Astrocyte (in vitro differentiated cells and primary cell): ENCODE results near the gene PTPRN2. TPM values are rescaled to one million over a fixed set of nuclear protein-coding genes. Genes with fewer than 3 reads are reported as not detected.

Source experiments
- DNase-seq: peaks from one replicate; pipeline ENCODE4 v3.0.0-alpha.2; 2010; ENCODE audit warnings: low read depth
- FAIRE-seq: peaks from 2 replicates; lab custom pipeline; 2011; peaks lifted over from hg19 to GRCh38; lab: Jason Lieb, UNC
- H2AFZ ChIP-seq: 2 replicates; pipeline ENCODE4 v1.6.0; 2012; ENCODE audit warnings: low read depth, low read length, inconsistent platforms
- H3K27ac ChIP-seq: 2 replicates; pipeline ENCODE4 v1.5.1; 2011; ENCODE audit warnings: low read depth, low read length, inconsistent platforms
- H3K27me3 ChIP-seq: 2 replicates; pipeline ENCODE4 v1.6.0; 2011; ENCODE audit warnings: low read length, inconsistent platforms; ENCODE audit not compliant: insufficient read depth
- H3K36me3 ChIP-seq: 2 replicates; pipeline ENCODE4 v1.5.1; 2011; ENCODE audit warnings: low read length, inconsistent platforms; ENCODE audit not compliant: insufficient read depth
- H3K4me1 ChIP-seq: 2 replicates; pipeline ENCODE4 v1.5.1; 2011; ENCODE audit warnings: low read length, inconsistent platforms; ENCODE audit not compliant: insufficient read depth
- H3K4me2 ChIP-seq: 2 replicates; pipeline ENCODE4 v1.6.0; 2012; ENCODE audit warnings: low read length, inconsistent platforms
- H3K4me3 ChIP-seq: 2 replicates; pipeline ENCODE4 v1.5.1; 2011; ENCODE audit warnings: low read depth, mild to moderate bottlenecking, low read length, inconsistent platforms; ENCODE audit not compliant: insufficient read depth
- H3K79me2 ChIP-seq: 2 replicates; pipeline ENCODE4 v1.6.0; 2012; ENCODE audit warnings: mild to moderate bottlenecking, low read length, inconsistent platforms; ENCODE audit not compliant: insufficient read depth
- H3K9ac ChIP-seq: 2 replicates; pipeline ENCODE4 v1.6.0; 2012; ENCODE audit warnings: mild to moderate bottlenecking, low read length, inconsistent platforms
- H3K9me3 ChIP-seq: 2 replicates; pipeline ENCODE4 v1.5.1; 2012; ENCODE audit warnings: low read depth, mild to moderate bottlenecking, low read length, inconsistent platforms; ENCODE audit not compliant: insufficient read depth
- H4K20me1 ChIP-seq: 2 replicates; pipeline ENCODE4 v1.6.0; 2012; ENCODE audit warnings: low read length, inconsistent platforms; ENCODE audit not compliant: insufficient read depth
- H3K27ac Mint-ChIP-seq: one replicate; pipeline ENCODE4 v1.8.0; 2021; ENCODE audit warnings: mild to moderate bottlenecking, mixed read lengths; ENCODE audit not compliant: unreplicated experiment
- H3K27me3 Mint-ChIP-seq: one replicate; pipeline ENCODE4 v1.8.0; 2021; ENCODE audit warnings: low read depth, mixed read lengths; ENCODE audit not compliant: unreplicated experiment
- H3K36me3 Mint-ChIP-seq: one replicate; pipeline ENCODE4 v1.8.0; 2021; ENCODE audit warnings: low read depth, mixed read lengths; ENCODE audit not compliant: unreplicated experiment
- H3K4me1 Mint-ChIP-seq: one replicate; pipeline ENCODE4 v1.8.0; 2021; ENCODE audit warnings: low read depth, mixed read lengths; ENCODE audit not compliant: unreplicated experiment
- H3K4me3 Mint-ChIP-seq: one replicate; pipeline ENCODE4 v1.8.0; 2021; ENCODE audit warnings: mild to moderate bottlenecking, moderate library complexity, mixed read lengths; ENCODE audit not compliant: unreplicated experiment
- H3K9me3 Mint-ChIP-seq: one replicate; pipeline ENCODE4 v1.8.0; 2021; ENCODE audit warnings: mild to moderate bottlenecking, mixed read lengths; ENCODE audit not compliant: unreplicated experiment
- CTCF ChIP-seq: IDR thresholded peaks from 2 replicates; pipeline ENCODE4 v1.5.1; 2011; ENCODE audit warnings: low read depth, mild to moderate bottlenecking, inconsistent platforms, low read length, moderate library complexity; ENCODE audit not compliant: insufficient read depth
- EZH2 ChIP-seq: IDR thresholded peaks from 2 replicates; pipeline ENCODE4 v1.6.1; 2012; ENCODE audit warnings: mild to moderate bottlenecking, low read length, inconsistent platforms; ENCODE audit not compliant: insufficient read depth
- total RNA-seq: library from RNA; stranded (reverse); gene quantifications from 2 replicates; pipeline ENCODE4 v1.2.1, GENCODE V29; 2021

Gene PTPRN2
- total RNA-seq, 1 donor from 2014 or later: 0.09 TPM

- no peak overlapping the region for H3K4me2 ChIP-seq
- peaks cover 29% of the 10 kb centered on the region for H3K27me3 ChIP-seq
- no peaks in the 10 kb centered on the region for H3K79me2 ChIP-seq
- Mint-ChIP-seq H3K4me1 (no peaks in the 10 kb centered on the region), H3K27me3 (peaks cover 57% of the 10 kb centered on the region), H3K4me3 (no peak overlapping the region), H3K9me3 (peaks cover 7% of the 10 kb centered on the region), H3K36me3 (no peaks in the 10 kb centered on the region), H3K27ac (no peak overlapping the region)
- no peaks in the 10 kb centered on the region for H3K36me3 ChIP-seq
- no peak overlapping the region for H3K27ac ChIP-seq
- H3K9ac ChIP-seq: no peak overlapping the region
- no peaks in the 10 kb centered on the region for H4K20me1 ChIP-seq
- no peak for FAIRE-seq
- H2AFZ ChIP-seq: no peak overlapping the region
- TF ChIP-seq CTCF (no peak), EZH2 (no peak)
- peaks cover 5% of the 10 kb centered on the region for H3K4me1 ChIP-seq
- no peak for DNase-seq
- H3K9me3 ChIP-seq: no peaks in the 10 kb centered on the region
- no peak overlapping the region for H3K4me3 ChIP-seq
Measured at GRCh38 chr7:158588878-158589442, 1.3 kb upstream of the PTPRN2 start.

GRCh38 chr7:158588085-158588877, 658 bp upstream of the PTPRN2 start:
- Histone ChIP-seq H3K27me3 (peaks cover 29% of the 10 kb centered on the region), H3K4me3 (no peak overlapping the region), H3K79me2 (no peaks in the 10 kb centered on the region), H2AFZ (no peak overlapping the region), H3K36me3 (no peaks in the 10 kb centered on the region), H3K4me1 (peaks cover 5% of the 10 kb centered on the region), H3K9me3 (no peaks in the 10 kb centered on the region), H4K20me1 (no peaks in the 10 kb centered on the region), H3K27ac (no peak overlapping the region), H3K9ac (no peak overlapping the region), H3K4me2 (peak overlapping the region; percentile 70)
- Mint-ChIP-seq H3K4me1 (no peaks in the 10 kb centered on the region), H3K27ac (no peak overlapping the region), H3K9me3 (peaks cover 7% of the 10 kb centered on the region), H3K36me3 (no peaks in the 10 kb centered on the region), H3K4me3 (no peak overlapping the region), H3K27me3 (peaks cover 63% of the 10 kb centered on the region)
- FAIRE-seq (no peak), DNase-seq (no peak)
- TF ChIP-seq CTCF (no peak), EZH2 (peak; percentile 81)
